ENCODE results near the gene SLC4A1. TPM values are rescaled to one million over a fixed set of nuclear protein-coding genes. Genes with fewer than 3 reads are reported as not detected.

The SLC4A1 gene
- total RNA-seq, 1 donor from 2014 or later: not detected

DNA sequence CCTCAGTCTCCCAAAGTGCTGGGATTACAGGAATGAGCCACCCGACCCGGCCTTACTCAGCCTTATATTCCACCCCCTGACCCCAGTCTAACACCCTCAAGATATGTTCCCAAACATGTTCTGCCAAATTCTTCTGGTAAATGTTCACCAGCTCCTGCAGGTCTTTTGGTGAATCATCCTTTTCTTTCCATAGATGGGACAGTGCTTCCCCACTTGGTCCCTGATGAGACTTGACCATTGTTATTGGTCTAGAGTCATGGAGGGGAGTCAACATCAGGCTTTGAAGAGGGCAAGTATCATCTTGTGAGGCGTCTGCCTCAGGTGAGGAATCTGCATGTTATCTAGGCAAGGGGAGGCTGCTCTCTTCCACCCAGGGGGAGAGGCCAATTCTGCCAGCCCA lies 30.0 kb upstream of the SLC4A1 start:
- DNase-seq (ENCODE audit: low read depth) (peak; percentile 87), FAIRE-seq (peak; percentile 95)
- TF ChIP-seq, protein P1, sequence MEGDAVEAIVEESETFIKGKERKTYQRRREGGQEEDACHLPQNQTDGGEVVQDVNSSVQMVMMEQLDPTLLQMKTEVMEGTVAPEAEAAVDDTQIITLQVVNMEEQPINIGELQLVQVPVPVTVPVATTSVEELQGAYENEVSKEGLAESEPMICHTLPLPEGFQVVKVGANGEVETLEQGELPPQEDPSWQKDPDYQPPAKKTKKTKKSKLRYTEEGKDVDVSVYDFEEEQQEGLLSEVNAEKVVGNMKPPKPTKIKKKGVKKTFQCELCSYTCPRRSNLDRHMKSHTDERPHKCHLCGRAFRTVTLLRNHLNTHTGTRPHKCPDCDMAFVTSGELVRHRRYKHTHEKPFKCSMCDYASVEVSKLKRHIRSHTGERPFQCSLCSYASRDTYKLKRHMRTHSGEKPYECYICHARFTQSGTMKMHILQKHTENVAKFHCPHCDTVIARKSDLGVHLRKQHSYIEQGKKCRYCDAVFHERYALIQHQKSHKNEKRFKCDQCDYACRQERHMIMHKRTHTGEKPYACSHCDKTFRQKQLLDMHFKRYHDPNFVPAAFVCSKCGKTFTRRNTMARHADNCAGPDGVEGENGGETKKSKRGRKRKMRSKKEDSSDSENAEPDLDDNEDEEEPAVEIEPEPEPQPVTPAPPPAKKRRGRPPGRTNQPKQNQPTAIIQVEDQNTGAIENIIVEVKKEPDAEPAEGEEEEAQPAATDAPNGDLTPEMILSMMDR (IDR thresholded peaks at IDR 0.05; ENCODE audit: insufficient read depth, low read length, severe bottlenecking): no peak

DNA sequence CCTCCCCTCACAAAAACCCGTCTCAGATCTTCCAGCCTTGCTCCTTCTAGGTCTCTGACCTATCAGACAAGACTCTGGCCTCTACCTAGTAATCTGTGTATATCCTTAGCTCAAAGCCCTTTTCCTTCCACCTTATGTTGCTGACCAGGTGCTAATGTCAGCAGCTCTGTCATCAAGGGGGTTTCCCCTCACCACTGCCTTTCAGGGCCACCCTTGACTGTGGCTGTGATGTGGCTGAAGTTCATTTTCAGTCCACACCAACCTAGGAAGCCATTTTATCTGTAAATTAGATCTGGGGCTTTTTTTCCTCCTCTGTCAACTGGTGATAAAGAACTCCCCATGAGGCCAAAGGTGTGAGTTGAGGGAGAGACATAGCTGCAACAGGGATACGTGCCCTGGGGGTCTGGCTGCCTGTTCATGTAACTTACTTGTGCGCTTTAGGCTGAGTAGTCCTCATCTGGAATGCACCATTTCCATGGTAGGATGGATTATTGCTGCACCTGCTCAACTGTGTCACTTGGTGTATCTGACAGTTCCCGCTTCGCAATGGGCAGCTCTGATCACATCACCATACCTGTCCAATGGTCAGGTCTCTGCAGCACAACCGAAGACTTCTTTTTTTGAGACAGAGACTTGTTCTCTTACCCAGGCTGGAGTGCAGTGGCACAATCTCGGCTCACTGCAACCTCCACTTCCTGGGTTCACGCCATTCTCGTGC lies 25.7 kb upstream of the SLC4A1 start:
- Histone ChIP-seq H3K4me3 (ENCODE audit: low read depth, low read length) (no peak overlapping the region), H3K36me3 (ENCODE audit: control insufficient read depth, insufficient read depth, low read length) (no peaks in the 10 kb centered on the region), H3K27me3 (ENCODE audit: control insufficient read depth, insufficient read depth, low read length) (no peaks in the 10 kb centered on the region)
- FAIRE-seq (no peak), DNase-seq (ENCODE audit: low read depth) (no peak)
- TF ChIP-seq, protein P1 (IDR thresholded peaks at IDR 0.05; ENCODE audit: insufficient read depth, low read length, severe bottlenecking): no peak

More for the DNA sequence above, 30.0 kb upstream of the SLC4A1 start:
- Histone ChIP-seq H3K4me3 (ENCODE audit: low read depth, low read length) (no peak overlapping the region), H3K27me3 (ENCODE audit: control insufficient read depth, insufficient read depth, low read length) (no peaks in the 10 kb centered on the region), H3K36me3 (ENCODE audit: control insufficient read depth, insufficient read depth, low read length) (no peaks in the 10 kb centered on the region)

GRCh38 chr17:44287651-44288050 lies 19.7 kb upstream of the SLC4A1 start:
- Histone ChIP-seq H3K4me3 (ENCODE audit: low read depth, low read length) (no peak overlapping the region), H3K36me3 (ENCODE audit: control insufficient read depth, insufficient read depth, low read length) (no peaks in the 10 kb centered on the region), H3K27me3 (ENCODE audit: control insufficient read depth, insufficient read depth, low read length) (no peaks in the 10 kb centered on the region)
- FAIRE-seq (no peak), DNase-seq (ENCODE audit: low read depth) (no peak)
- TF ChIP-seq, protein P1 (IDR thresholded peaks at IDR 0.05; ENCODE audit: insufficient read depth, low read length, severe bottlenecking): no peak

- TF ChIP-seq, protein P1 (IDR thresholded peaks at IDR 0.05; ENCODE audit: insufficient read depth, low read length, severe bottlenecking): no peak
- no peaks in the 10 kb centered on the region for H3K36me3 ChIP-seq (ENCODE audit: control insufficient read depth, insufficient read depth, low read length)
- FAIRE-seq: no peak
- no peaks in the 10 kb centered on the region for H3K27me3 ChIP-seq (ENCODE audit: control insufficient read depth, insufficient read depth, low read length)
- no peak for DNase-seq (ENCODE audit: low read depth)
- H3K4me3 ChIP-seq (ENCODE audit: low read depth, low read length): no peak overlapping the region
These were observed 16.1 kb upstream of the SLC4A1 start for GRCh38 chr17:44284024-44284400.

GRCh38 chr17:44283344-44284023 lies 15.5 kb upstream of the SLC4A1 start:
- DNase-seq (ENCODE audit: low read depth): no peak

More at GRCh38 chr17:44283344-44284023, 15.5 kb upstream of the SLC4A1 start:
- Histone ChIP-seq H3K36me3 (ENCODE audit: control insufficient read depth, insufficient read depth, low read length) (no peaks in the 10 kb centered on the region), H3K4me3 (ENCODE audit: low read depth, low read length) (no peak overlapping the region), H3K27me3 (ENCODE audit: control insufficient read depth, insufficient read depth, low read length) (no peaks in the 10 kb centered on the region)
- TF ChIP-seq, protein P1 (IDR thresholded peaks at IDR 0.05; ENCODE audit: insufficient read depth, low read length, severe bottlenecking): no peak
- FAIRE-seq: no peak

Data from bronchial epithelial cell (primary cell).